Putamen (tissue), 1 donor: ENCODE results near the gene HOXB6.

ENCODE experiments used
- DNase-seq: peaks from one replicate; pipeline ENCODE4 v3.0.0-alpha.2; 2016; ENCODE audit warnings: low spot score

The HOXB6 gene

GRCh38 chr17:48604770-48605329 lies at the start of gene HOXB6:
Gene HOXB6 (minus strand): TSS chr17:48604986. CDS start chr17:48598150, 6,836 bp downstream.
- DNase-seq = no peak

- DNase-seq = no peak
These were observed 45.0 kb upstream of the HOXB6 start for GRCh38 chr17:48649741-48650140.

DNA sequence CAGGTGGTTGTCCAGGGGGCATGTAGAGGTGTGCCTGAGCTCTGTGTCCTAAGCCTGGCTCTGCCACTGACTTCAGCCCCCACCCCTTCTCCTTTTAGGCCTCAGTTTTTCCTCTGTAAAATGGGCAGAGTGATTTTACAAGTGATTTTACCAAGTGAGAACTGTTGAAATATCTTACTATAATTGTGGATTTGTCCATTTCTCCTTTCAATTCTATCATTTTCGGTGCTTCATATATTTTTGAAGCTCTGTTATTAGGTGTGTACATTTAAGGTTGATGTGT lies 43.1 kb upstream of the HOXB6 start:
- DNase-seq = no peak

DNA sequence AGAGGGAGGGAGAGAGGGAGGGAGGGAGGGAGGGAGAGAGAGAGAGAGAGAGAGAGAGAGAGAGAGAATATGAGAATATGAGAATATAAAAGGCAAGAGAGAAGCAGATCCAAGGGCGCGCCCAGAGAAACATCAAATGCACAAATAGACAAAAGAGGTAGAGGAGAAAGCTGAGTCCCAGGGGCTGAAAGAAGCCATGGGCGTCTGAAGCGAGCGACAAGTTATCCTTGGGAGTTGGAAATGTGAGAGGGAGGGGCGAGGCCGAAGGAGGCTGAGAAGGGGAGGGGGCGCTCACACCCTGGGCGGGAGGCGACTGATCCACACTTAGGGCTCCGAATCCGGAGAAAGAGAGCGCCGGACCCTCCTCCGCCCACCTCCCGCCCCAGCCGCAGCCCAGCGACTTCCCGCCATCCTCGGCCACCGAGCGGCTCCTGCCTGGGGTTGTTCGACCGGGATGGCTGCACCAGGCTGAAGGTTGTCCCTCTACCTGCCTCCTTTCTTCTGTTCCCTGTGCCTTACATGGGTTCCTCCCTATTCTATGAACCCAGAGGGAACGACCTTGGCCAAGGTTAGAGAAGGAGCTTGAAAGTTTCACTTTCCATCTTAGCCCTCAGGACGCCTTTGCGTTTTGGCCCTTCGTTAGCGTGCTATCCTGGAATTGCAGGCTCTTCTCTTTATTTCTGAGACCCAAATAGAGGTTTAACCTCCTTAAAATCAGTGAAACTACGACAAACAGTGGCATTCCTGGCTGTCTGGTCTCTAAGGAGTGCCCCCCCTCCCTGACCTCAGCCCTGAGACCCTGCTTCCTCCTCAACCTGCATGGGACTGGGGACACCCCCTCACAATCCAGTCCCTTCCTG lies 42.5 kb upstream of the HOXB6 start:
- no peak for DNase-seq

DNA sequence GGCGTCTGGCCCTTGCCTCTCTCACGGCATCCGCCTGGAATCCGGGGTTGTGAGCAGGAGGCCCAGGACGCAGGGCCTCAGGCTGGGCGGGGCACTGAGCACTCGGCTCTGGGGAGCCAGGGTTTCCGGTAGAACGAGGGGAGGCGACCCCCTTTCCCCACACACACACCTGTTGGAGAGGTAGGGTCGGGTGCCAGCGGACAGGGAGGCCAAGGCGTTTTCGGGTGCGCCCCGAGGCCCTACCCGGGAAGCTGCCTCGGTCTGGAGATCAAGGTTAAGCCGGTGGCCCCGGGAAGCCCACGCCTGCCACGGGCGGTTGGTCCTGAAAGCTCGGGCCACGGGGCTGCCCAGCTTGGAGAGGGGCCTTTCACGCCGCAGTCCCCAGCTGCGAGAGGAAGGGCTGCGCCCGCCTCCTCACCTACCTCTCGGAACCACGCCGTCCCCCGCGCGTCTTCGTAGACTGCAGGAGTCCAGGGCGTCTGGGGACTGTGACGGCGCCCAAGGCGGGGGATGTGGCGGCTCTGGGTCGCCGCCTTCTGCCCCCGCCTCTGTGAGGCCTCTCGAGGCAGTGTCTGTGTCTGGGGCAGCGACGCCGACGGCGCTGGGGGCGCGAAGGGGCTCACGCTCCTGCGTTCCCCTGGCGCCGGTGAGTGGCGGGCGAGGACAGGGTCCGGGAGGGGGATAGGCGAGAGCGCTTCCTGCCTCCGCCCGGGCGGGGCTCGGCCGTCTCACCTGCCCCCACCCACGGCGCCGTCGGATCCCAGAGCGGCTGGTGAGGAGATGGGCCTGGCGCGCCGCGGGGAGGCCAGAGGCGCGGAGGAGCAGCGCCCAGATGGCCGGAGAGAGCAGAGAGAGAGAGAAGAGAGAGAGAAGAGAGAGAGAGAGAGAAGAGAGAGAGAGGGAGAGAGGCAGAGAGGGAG lies 41.7 kb upstream of the HOXB6 start:
- no peak for DNase-seq

DNA sequence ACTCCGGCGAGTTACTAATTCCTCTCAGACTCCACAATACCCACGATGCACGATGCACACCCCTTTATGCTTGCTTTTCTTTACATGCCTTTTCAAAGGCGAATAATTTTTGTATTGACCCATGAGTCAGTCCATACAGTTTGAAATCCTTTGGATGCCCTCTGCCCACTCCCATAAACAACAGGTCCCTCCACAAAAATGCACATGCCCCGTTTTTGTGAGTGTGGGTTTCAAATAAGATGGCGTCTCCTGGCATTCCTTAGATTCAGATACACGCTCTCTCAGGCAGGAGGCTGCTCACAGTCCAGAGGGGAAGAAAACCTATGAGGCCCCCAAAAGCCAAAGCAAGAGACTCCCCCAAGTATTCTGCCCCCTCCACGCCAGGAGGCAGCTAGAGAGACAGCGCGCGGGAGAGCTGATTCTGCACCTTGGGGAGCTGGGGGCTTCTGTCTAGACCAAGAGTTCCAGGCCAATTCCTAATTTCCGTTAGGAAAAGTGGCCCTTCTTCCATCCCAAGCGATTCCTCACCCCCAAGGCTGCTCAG lies 40.9 kb upstream of the HOXB6 start:
- no peak for DNase-seq

DNA sequence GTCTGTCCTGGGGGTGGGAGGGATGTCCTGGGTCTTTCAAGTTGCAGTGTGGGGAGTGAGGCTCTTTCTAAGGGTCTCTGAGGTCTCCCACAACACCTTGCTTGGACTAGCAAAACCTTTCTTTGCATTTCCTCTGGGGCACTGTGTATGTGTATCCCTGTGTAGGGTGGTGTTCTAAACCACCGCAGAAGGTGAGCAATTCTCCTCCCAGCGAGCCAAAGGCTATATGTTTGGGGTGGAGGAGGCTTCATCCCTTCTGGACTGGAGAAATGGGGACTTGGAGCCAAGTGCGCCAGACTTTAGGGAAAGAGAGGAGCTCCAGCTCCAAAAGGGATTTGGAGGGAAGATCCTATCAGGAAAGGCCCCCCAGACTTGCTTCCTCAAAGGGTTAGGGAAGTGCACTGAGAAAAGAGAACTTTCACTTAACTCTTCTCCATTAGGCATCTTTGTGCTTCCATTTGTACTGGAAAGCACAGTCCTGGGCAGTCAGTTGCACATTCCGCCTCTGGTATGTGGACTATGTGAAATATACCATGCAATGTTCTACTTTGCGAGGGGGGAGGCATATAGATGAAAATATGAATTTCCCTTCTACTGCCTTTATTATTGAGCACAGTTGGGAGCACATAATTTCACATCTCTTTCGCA lies 40.2 kb upstream of the HOXB6 start:
- no peak for DNase-seq

DNA sequence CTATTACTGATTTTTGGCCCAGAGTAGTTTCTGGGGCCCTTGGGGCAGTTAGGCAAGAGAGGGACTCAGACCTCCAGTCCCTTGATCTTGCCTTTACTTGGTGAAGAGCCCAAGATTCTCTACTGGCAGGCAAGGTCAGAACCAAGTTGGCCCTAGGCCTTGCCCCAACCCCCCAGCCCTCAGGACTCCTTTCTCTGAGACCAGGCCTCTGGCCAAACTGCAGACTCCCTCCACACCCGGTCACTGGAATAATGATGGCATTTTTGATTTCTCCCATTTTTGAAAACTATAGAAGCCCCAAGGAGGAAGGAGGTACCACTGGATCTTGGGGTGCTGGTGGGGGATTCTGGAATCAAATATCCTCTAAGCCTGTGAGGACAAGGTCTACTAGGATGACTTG lies 39.4 kb upstream of the HOXB6 start:
- no peak for DNase-seq

DNA sequence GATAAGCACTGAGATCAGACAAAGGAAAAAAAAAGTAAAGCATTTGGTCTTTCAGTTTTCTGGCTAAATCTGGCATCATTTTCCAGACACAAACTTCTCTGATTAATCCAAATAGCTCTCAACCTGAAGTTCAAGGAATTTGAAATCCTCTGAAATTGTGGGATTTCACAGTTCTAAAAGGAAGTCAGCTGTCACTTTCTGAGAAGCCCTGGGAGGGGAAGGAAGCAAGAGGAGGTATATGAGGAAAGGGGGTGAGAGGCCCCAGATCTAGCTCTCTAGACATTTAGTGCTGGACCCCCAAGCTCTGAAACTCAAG lies 38.9 kb upstream of the HOXB6 start:
- DNase-seq = no peak

- no peak for DNase-seq
These were observed 38.3 kb upstream of the HOXB6 start for GRCh38 chr17:48642843-48643696.

DNA sequence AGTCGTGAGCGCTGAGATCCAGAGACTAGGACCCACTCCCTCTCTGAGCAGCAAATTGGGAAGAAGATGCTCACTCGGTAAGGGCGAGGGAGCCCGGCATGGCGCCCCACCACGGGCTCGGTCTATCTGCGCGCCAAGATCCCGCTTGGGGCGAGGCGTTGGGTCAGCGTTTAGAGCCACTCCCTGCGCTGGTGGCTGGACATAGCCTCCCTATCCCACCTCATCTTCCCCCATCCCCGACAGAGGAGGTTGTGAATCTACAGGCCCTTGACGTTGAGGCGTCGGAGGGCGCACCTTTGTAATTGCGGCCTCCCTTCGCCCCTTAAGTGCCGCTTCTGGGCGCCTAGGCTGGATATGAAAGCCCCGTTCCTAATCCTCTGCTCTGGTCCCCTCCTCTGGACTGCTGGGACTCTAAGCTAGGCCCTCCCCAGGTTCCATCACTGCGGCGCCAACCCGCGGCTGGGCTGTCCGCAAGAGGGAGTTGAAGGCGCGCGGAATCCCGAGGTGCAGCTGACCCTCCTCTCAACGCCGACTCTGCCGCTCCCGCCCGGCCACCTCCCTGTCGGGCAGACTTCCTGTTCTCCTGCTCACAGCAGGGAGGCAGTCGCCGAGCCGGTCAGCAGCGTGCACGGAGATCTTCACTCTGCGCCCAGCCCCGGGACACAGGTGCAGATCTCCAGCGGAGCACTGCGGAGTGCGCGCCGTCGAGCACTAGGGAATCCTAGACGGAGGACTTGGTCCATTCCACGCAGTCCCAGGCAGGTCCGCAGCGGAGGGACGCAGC lies 37.5 kb upstream of the HOXB6 start:
- no peak for DNase-seq

DNA sequence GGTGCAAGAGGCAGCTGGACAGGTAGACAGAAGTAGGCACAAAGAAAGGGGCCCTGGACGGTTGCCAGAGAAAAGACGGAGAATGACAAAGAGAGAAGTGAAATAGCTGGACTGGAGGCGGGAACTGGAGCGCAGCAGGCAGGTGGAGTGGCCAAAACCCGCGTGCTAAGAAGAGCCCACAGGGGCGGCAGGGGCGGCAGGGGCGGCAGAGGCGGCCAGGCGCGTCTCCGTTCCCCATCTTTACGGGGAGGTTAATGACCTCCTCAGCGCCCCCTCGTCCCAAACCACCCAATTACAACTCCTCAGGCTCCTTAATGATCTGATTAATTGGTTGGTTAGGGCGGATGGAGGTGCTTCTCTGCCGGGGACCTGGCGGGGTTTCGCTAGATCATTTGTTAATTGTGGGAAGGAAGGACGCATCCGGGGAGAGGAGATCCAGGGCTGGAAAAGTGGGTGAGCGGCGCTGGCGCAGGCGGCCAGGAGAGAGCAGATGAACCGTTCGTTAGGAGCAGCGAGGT lies 36.8 kb upstream of the HOXB6 start:
- no peak for DNase-seq

GRCh38 chr17:48640858-48641180 lies 36.0 kb upstream of the HOXB6 start:
- DNase-seq = no peak

DNA sequence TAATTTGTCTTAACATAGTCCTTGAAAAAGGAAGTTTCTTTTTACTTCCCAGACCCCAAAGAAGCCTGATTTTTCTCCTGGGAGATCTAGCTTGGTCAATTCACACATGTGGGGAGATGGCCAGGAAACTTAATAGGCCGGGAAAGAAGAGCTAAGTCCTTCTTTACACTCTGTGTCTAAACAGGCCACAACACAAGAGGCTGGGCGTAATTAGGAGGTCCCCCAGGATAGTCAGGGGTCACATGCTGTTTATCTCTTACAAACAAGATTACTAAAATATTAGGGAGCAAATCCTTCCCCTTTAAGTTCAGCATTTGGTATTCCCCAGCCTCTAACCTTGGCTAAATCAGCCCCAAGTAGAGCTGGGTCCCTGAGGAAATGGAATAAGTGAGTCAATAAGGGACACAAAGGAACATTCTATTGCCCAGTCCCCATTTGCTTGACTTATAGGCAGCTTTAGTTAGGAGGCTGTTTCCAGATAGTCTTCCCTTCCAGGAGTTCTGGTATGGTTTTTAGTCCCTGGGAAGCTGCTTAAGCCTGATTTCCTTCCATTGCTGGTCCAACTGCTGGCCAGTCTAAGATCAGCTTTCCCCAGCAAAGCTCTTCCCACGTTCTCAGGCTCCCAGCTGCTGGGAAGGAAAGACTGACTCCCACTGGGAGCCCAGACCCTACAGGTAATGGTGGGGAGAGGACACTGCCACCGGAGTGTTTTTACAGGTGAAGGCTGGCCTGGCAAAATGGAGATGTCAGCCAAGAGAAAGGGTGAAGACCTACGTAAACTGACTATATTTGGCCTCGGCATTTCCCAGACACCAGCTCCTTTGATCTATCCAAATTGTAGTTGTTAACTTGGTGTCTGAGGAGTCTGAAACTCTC lies 35.4 kb upstream of the HOXB6 start:
- no peak for DNase-seq

DNA sequence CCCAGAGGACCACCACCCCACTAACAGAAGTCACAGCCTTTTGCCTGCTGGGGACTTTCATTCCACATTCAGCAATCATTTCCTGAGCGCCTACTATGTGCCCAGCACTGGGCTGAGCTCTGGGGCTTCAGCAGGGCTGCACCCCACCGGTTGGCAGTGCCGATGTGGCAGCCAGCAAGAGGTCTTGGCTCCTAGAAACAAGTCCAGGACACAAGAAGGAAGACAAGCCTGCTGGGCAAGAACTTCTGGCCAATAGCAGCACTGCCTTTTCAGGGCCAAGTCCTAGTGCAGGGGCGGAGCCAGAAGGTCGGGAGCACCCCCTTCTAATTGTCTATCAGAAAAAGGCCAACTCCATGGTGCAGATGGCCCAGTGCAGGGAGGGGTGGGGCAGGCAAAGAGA lies 34.4 kb upstream of the HOXB6 start:
- DNase-seq = no peak

- DNase-seq = no peak
These were observed 32.8 kb upstream of the HOXB6 start for GRCh38 chr17:48637323-48638260.

- no peak for DNase-seq
These were observed 31.6 kb upstream of the HOXB6 start for GRCh38 chr17:48636177-48637018.
